K562 (cell line): ENCODE measurements around the gene SGSH. TPM values are rescaled to one million over a fixed set of nuclear protein-coding genes. Genes with fewer than 3 reads are reported as not detected.
A peak's percentile ranks its signal among the peaks of the same experiment; 100 is the strongest.

Experiments used
- ARHGAP35 ChIP-seq: fragments of 450-650 bp; IDR thresholded peaks from 2 replicates; pipeline ENCODE4 v1.6.1; 2018; ENCODE audit not compliant: partially characterized antibody
- ARID1B ChIP-seq: fragments of 450-650 bp; IDR thresholded peaks from 2 replicates; pipeline ENCODE4 v1.6.1; 2016; ENCODE audit warnings: antibody characterized with exemption, mild to moderate bottlenecking, inconsistent platforms
- CBFB ChIP-seq: sonication (generic); formaldehyde crosslinking; IDR thresholded peaks from 2 replicates; pipeline ENCODE4 v1.4.0; 2020; ENCODE audit warnings: mild to moderate bottlenecking, missing genetic modification reagents
- NR1H2 ChIP-seq: sonication (generic); formaldehyde crosslinking; IDR thresholded peaks from 2 replicates; pipeline ENCODE4 v1.4.0; 2020; ENCODE audit warnings: mild to moderate bottlenecking, missing genetic modification reagents
- RBM39 ChIP-seq: fragments of 200-400 bp; formaldehyde crosslinking; optimal IDR thresholded peaks from 2 replicates; pipeline ENCODE3; 2018; ENCODE audit warnings: low read depth, low read length
- RFX1 ChIP-seq: fragments of 450-650 bp; IDR thresholded peaks from 2 replicates; pipeline ENCODE4 v1.6.1; 2016; ENCODE audit warnings: mild to moderate bottlenecking, moderate library complexity
- SMAD1 ChIP-seq: fragments of 150-350 bp; IDR thresholded peaks from 2 replicates; pipeline ENCODE4 v1.6.1; 2014; ENCODE audit warnings: low read length, low read depth; ENCODE audit not compliant: partially characterized antibody
- ZNF133 ChIP-seq: fragments of 250-450 bp; sonication (Bioruptor Pico); IDR thresholded peaks from 2 replicates; pipeline ENCODE4 v1.4.0; 2020; ENCODE audit warnings: mild to moderate bottlenecking
- polyA plus RNA-seq, 8 experiments: library from polyadenylated mRNA; depleted of rRNA in 4 of 8; stranded (reverse) in 5 of 8; unstranded in 3 of 8; fragments of >200 nt; fragmentation: Nextera tagmentation in 2 of 8; fragmentation: Illumina TruSeq in 1 of 8; extraction: Ambion mirVana in 2 of 8; extraction: Trizol in 1 of 8; gene quantifications; 2 replicates each; pipeline versions ENCODE4 v1.2.1 to v1.2.3, GENCODE V29; 2011 to 2014; ENCODE audit warnings: inconsistent platforms in 1 of 8, missing spikeins in 1 of 8
- total RNA-seq, 7 experiments: library from RNA; depleted of rRNA in 6 of 7; stranded (reverse); fragments of >200 nt in 6 of 7; fragmentation: Illumina TruSeq in 2 of 7; extraction: Trizol in 2 of 7; gene quantifications; 2 replicates each; pipeline versions ENCODE4 v1.2.1 to v1.2.3, GENCODE V29; 2011 to 2021; ENCODE audit warnings: low replicate concordance in 1 of 7
- TF ChIP-seq, protein P1 (sequence below): fragments of 450-650 bp; formaldehyde crosslinking; IDR thresholded peaks from 2 replicates; pipeline ENCODE4 v1.4.0; 2020; ENCODE audit warnings: mild to moderate bottlenecking, mixed read lengths
- TF ChIP-seq, protein P2 (sequence below): IDR thresholded peaks from 2 replicates; pipeline ENCODE4 v1.6.1; 2011; ENCODE audit warnings: borderline replicate concordance, low read depth, mild to moderate bottlenecking, moderate library complexity, low read length; ENCODE audit not compliant: insufficient read depth, poor library complexity, severe bottlenecking
- TF ChIP-seq, protein P3 (sequence below): fragments of 450-650 bp; formaldehyde crosslinking; IDR thresholded peaks from 2 replicates; pipeline ENCODE4 v1.4.0; 2020; ENCODE audit warnings: mild to moderate bottlenecking, moderate library complexity
- TF ChIP-seq, protein P4 (sequence below): fragments of 250-450 bp; sonication (Bioruptor Pico); IDR thresholded peaks from 2 replicates; pipeline ENCODE4 v1.4.0; 2020; ENCODE audit warnings: mild to moderate bottlenecking, moderate library complexity, borderline replicate concordance
- TF ChIP-seq, protein P5 (sequence below): fragments of 150-350 bp; IDR thresholded peaks from 2 replicates; pipeline ENCODE4 v1.6.1; 2014; ENCODE audit warnings: low read depth, mild to moderate bottlenecking, low read length, borderline replicate concordance

The SGSH gene
- total and polyA plus RNA-seq, 9 of the 15 experiments (the other 6 are each of a cell fraction or from before 2014, with no cell fraction given) = 0.25 to 15.7 (median 4.9) TPM

DNA sequence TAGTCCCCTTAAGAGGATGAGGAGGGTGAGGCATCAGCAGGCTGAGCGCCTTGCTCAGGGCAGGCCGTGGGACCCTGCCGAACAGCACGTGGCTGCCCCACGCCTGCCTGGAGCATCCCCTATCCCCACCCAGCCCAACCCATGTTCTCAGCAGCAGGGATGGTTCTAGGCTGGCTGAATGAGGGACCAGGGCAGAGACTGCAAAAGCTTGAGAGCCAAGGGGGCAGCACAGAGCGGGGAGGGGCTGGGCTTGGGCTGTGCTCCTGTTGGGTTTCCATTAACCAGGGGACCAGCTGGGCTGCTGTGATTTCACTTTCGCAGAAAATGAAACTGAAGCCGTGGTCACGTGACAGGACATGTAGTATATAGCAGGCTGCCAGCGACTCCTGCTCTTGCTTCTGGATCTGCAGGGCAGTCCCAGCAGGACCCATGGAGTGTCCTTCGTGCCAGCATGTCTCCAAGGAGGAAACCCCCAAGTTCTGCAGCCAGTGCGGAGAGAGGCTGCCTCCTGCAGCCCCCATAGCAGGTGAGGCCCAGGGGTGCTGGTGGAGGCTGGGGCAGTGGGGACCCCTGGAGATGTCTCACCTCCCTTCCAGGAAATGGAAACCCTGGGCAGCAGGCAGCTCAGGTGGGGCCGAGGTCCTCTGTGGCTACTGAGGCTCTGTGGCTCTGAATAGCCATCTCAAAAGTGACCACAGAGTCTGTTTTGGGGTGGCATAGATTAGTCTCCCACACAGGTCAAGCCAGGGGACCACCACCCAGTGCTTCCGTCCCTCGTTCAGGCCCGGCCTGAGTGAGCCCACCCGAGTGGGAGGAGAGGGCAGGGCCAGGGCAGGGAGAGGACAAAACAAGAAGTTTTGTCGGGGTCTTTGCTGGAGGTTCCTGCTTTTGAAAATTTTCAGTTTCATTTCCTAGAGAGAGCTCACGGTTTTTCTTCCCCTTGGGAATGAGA lies 43.4 kb upstream of the SGSH start (continued):
- TF ChIP-seq, protein P1, sequence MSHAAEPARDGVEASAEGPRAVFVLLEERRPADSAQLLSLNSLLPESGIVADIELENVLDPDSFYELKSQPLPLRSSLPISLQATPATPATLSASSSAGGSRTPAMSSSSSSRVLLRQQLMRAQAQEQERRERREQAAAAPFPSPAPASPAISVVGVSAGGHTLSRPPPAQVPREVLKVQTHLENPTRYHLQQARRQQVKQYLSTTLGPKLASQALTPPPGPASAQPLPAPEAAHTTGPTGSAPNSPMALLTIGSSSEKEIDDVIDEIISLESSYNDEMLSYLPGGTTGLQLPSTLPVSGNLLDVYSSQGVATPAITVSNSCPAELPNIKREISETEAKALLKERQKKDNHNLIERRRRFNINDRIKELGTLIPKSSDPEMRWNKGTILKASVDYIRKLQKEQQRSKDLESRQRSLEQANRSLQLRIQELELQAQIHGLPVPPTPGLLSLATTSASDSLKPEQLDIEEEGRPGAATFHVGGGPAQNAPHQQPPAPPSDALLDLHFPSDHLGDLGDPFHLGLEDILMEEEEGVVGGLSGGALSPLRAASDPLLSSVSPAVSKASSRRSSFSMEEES (CRISPR knock-in tag) = peak; percentile 97
- no peak for TF ChIP-seq RFX1
- TF ChIP-seq, protein P2, sequence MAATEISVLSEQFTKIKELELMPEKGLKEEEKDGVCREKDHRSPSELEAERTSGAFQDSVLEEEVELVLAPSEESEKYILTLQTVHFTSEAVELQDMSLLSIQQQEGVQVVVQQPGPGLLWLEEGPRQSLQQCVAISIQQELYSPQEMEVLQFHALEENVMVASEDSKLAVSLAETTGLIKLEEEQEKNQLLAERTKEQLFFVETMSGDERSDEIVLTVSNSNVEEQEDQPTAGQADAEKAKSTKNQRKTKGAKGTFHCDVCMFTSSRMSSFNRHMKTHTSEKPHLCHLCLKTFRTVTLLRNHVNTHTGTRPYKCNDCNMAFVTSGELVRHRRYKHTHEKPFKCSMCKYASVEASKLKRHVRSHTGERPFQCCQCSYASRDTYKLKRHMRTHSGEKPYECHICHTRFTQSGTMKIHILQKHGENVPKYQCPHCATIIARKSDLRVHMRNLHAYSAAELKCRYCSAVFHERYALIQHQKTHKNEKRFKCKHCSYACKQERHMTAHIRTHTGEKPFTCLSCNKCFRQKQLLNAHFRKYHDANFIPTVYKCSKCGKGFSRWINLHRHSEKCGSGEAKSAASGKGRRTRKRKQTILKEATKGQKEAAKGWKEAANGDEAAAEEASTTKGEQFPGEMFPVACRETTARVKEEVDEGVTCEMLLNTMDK = no peak
- TF ChIP-seq, protein P3, sequence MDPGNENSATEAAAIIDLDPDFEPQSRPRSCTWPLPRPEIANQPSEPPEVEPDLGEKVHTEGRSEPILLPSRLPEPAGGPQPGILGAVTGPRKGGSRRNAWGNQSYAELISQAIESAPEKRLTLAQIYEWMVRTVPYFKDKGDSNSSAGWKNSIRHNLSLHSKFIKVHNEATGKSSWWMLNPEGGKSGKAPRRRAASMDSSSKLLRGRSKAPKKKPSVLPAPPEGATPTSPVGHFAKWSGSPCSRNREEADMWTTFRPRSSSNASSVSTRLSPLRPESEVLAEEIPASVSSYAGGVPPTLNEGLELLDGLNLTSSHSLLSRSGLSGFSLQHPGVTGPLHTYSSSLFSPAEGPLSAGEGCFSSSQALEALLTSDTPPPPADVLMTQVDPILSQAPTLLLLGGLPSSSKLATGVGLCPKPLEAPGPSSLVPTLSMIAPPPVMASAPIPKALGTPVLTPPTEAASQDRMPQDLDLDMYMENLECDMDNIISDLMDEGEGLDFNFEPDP (CRISPR knock-in tag) = no peak
- TF ChIP-seq SMAD1 = no peak
- no peak for TF ChIP-seq CBFB
- 0 out of 2 replicates have a peak, but pooled peaks have one; percentile 12 for TF ChIP-seq ARID1B
- TF ChIP-seq, protein P4, sequence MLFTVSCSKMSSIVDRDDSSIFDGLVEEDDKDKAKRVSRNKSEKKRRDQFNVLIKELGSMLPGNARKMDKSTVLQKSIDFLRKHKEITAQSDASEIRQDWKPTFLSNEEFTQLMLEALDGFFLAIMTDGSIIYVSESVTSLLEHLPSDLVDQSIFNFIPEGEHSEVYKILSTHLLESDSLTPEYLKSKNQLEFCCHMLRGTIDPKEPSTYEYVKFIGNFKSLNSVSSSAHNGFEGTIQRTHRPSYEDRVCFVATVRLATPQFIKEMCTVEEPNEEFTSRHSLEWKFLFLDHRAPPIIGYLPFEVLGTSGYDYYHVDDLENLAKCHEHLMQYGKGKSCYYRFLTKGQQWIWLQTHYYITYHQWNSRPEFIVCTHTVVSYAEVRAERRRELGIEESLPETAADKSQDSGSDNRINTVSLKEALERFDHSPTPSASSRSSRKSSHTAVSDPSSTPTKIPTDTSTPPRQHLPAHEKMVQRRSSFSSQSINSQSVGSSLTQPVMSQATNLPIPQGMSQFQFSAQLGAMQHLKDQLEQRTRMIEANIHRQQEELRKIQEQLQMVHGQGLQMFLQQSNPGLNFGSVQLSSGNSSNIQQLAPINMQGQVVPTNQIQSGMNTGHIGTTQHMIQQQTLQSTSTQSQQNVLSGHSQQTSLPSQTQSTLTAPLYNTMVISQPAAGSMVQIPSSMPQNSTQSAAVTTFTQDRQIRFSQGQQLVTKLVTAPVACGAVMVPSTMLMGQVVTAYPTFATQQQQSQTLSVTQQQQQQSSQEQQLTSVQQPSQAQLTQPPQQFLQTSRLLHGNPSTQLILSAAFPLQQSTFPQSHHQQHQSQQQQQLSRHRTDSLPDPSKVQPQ (CRISPR knock-in tag) = no peak
- no peak for TF ChIP-seq ARHGAP35
- no peak for TF ChIP-seq RBM39
- TF ChIP-seq, protein P5, sequence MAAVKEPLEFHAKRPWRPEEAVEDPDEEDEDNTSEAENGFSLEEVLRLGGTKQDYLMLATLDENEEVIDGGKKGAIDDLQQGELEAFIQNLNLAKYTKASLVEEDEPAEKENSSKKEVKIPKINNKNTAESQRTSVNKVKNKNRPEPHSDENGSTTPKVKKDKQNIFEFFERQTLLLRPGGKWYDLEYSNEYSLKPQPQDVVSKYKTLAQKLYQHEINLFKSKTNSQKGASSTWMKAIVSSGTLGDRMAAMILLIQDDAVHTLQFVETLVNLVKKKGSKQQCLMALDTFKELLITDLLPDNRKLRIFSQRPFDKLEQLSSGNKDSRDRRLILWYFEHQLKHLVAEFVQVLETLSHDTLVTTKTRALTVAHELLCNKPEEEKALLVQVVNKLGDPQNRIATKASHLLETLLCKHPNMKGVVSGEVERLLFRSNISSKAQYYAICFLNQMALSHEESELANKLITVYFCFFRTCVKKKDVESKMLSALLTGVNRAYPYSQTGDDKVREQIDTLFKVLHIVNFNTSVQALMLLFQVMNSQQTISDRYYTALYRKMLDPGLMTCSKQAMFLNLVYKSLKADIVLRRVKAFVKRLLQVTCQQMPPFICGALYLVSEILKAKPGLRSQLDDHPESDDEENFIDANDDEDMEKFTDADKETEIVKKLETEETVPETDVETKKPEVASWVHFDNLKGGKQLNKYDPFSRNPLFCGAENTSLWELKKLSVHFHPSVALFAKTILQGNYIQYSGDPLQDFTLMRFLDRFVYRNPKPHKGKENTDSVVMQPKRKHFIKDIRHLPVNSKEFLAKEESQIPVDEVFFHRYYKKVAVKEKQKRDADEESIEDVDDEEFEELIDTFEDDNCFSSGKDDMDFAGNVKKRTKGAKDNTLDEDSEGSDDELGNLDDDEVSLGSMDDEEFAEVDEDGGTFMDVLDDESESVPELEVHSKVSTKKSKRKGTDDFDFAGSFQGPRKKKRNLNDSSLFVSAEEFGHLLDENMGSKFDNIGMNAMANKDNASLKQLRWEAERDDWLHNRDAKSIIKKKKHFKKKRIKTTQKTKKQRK = no peak
- no peak for TF ChIP-seq ZNF133 (CRISPR knock-in tag)
- no peak for TF ChIP-seq NR1H2 (CRISPR knock-in tag)
